MCF 10A (cell line): ENCODE data around the gene ARHGAP15. TPM values are rescaled to one million over a fixed set of nuclear protein-coding genes. Genes with fewer than 3 reads are reported as not detected.

Experiments used
- Bru-seq: library from RNA; stranded (reverse); fragments of 400-500 nt; gene quantifications from one replicate; lab custom pipeline; 2021; lab: Mats Ljungman, UMichigan
- BruChase-seq, 2 experiments: library from RNA; stranded (reverse); fragments of 400-500 nt; gene quantifications; one replicate each; lab custom pipeline; 2021; lab: Mats Ljungman, UMichigan
- BruUV-seq: library from RNA; stranded (reverse); fragments of 400-500 nt; replicated peaks from 2 replicates; lab custom pipeline; 2021; lab: Mats Ljungman, UMichigan
- CTCF ChIA-PET: fragments of 300-600 bp; sonication (Branson Sonifier 250); formaldehyde crosslinking; extraction: SDS; loops from one replicate; lab custom pipeline; 2021; ENCODE audit warnings: antibody characterized with exemption, inconsistent platforms; lab: Yijun Ruan, JAX
- POLR2A ChIA-PET: fragments of 300-600, 350-650 bp; sonication (Branson Sonifier 250); formaldehyde crosslinking; extraction: SDS; loops from one replicate; lab custom pipeline; 2020; ENCODE audit warnings: antibody characterized with exemption, inconsistent platforms; lab: Yijun Ruan, JAX
- DNase-seq: peaks from one replicate; pipeline ENCODE4 v3.0.0-alpha.2; 2018; ENCODE audit not compliant: unreplicated experiment
- H3K27ac Mint-ChIP-seq: one replicate; pipeline ENCODE4 v1.8.0; 2022; ENCODE audit warnings: mild to moderate bottlenecking, low read depth, mixed read lengths; ENCODE audit not compliant: unreplicated experiment
- H3K27me3 Mint-ChIP-seq: one replicate; pipeline ENCODE4 v1.8.0; 2022; ENCODE audit warnings: mixed read lengths; ENCODE audit not compliant: insufficient read depth, unreplicated experiment
- H3K36me3 Mint-ChIP-seq: one replicate; pipeline ENCODE4 v1.8.0; 2022; ENCODE audit warnings: mild to moderate bottlenecking, moderate library complexity, mixed read lengths; ENCODE audit not compliant: insufficient read depth, unreplicated experiment
- H3K4me1 Mint-ChIP-seq: one replicate; pipeline ENCODE4 v1.8.0; 2022; ENCODE audit warnings: mixed read lengths; ENCODE audit not compliant: insufficient read depth, unreplicated experiment
- H3K4me3 Mint-ChIP-seq: one replicate; pipeline ENCODE4 v1.8.0; 2022; ENCODE audit warnings: mild to moderate bottlenecking, moderate library complexity, mixed read lengths; ENCODE audit not compliant: unreplicated experiment
- H3K9me3 Mint-ChIP-seq: one replicate; pipeline ENCODE4 v1.8.0; 2022; ENCODE audit warnings: mixed read lengths; ENCODE audit not compliant: unreplicated experiment
- intact Hi-C: fragments of 100-400 bp; cut with micrococcal nuclease; formaldehyde crosslinking; loops from 2 replicates; pipeline ENCODE4 v1.14.1; 2022
- long read RNA-seq: library from polyadenylated mRNA; stranded (forward); transcript quantifications from one replicate; pipeline ENCODE4 v2.0.0, GENCODE V29; 2022
- total RNA-seq: library from RNA; stranded (reverse); gene quantifications from 2 replicates; pipeline ENCODE4 v1.2.3, GENCODE V29; 2022
- TF ChIP-seq, protein P1 (sequence below): fragments of 200-600 bp; IDR thresholded peaks from one replicate; pipeline ENCODE4 v1.8.0; 2022; ENCODE audit warnings: antibody characterized with exemption, mild to moderate bottlenecking; ENCODE audit not compliant: unreplicated experiment

ARHGAP15 gene
- total RNA-seq (0.61 TPM in 1 of 2 replicates, not detected in the other), Bru-seq, nascent RNA (percentile 27 among the genes with signal in this experiment), BruChase-seq, experiment 1, labeled RNA remaining after a 6-hour chase (percentile 31 among the genes with signal in this experiment), BruChase-seq, experiment 2, labeled RNA remaining after a 2-hour chase (percentile 35 among the genes with signal in this experiment)
- long read RNA-seq: 0 reads

DNA sequence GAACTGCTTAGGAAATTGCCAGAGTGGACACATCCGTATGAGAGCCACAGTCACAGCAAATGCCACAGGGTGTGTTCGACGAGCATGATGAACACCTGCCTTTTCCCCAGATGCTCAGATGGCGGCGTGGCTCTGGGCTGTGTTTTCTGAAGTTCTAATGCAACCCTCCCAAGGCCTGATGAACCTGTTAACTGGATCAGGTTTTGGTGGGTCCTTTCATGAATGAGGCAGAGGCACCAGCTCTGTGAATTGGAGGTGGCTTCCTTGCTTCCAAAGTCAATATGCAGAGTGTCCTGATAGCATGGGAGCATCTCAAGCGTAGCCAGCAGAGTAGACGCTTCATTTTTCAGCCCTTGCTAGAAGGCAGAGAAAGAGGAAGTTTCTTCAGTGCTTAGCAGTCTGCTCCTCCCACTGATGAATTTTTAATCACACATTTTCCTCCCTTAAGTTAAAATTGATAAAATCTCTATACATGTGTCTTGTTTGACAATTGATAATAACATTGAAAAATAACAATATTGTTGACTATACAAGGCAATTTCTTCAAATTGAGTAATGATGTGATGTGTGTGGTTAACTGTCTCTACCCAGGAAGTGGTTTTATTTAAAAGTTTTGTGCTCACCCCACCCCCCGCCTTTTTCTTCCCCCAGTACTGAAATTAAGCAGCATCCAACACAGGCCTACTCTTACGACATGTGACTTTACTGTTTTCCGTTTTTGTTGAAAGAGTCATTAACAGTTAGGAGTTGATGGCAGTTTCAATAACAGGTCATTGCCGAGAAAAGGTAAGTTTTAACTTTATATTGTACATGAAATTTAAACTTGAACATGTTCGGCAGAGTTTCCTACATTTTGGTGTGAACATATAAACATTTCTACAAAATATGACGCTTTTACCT, at the start of gene ARHGAP15:
Gene ARHGAP15, plus strand, starts transcription at position 739 of the 900 bp plus-strand sequence.
- TF ChIP-seq, protein P1, sequence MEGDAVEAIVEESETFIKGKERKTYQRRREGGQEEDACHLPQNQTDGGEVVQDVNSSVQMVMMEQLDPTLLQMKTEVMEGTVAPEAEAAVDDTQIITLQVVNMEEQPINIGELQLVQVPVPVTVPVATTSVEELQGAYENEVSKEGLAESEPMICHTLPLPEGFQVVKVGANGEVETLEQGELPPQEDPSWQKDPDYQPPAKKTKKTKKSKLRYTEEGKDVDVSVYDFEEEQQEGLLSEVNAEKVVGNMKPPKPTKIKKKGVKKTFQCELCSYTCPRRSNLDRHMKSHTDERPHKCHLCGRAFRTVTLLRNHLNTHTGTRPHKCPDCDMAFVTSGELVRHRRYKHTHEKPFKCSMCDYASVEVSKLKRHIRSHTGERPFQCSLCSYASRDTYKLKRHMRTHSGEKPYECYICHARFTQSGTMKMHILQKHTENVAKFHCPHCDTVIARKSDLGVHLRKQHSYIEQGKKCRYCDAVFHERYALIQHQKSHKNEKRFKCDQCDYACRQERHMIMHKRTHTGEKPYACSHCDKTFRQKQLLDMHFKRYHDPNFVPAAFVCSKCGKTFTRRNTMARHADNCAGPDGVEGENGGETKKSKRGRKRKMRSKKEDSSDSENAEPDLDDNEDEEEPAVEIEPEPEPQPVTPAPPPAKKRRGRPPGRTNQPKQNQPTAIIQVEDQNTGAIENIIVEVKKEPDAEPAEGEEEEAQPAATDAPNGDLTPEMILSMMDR: no peak
- POLR2A ChIA-PET: no interaction called here
- CTCF ChIA-PET: interaction anchor here (0.6 to 0.9 kb wide), 2 partner anchors 78 to 93 kb away, joined by 3 to 4 read pairs; no protein-coding TSS in a partner anchor
- no peak for DNase-seq
- H3K4me1 Mint-ChIP-seq: no peaks in the 10 kb centered on the region
- no TSS peak for BruUV-seq
- H3K27me3 Mint-ChIP-seq: no peaks in the 10 kb centered on the region
- no peak within 1 kb of the TSS for H3K4me3 Mint-ChIP-seq
- no peaks in the 10 kb centered on the region for H3K36me3 Mint-ChIP-seq
- intact Hi-C loops: no loop called here
- H3K27ac Mint-ChIP-seq: no peak within 1 kb of the TSS
- H3K9me3 Mint-ChIP-seq: peaks cover 2% of the 10 kb centered on the region

DNA sequence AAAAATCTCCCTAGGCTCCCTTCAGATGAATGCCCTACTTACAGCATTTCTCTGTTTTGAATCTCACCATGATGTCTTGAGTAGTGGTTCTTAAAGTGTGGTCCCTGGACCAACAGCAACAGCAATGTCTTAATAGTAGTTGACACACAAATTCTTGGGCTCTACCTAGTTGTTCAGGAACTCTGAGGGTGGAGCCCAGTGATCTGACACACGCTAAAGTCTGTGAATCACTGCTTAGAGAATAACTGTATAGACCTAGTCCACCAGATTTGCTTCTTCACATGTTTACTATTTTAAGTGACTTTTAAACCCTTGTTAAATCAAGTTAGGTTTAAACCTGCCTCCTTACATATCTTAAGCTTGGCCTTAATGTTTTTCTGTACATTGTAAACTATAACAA, 47.6 kb upstream of the ARHGAP15 start:
- intact Hi-C loops: no loop called here
- Mint-ChIP-seq H3K27me3 (no peaks in the 10 kb centered on the region), H3K36me3 (no peaks in the 10 kb centered on the region), H3K27ac (no peak overlapping the region), H3K4me3 (no peak overlapping the region), H3K9me3 (peaks cover 12% of the 10 kb centered on the region), H3K4me1 (peaks cover 6% of the 10 kb centered on the region)
- DNase-seq: no peak
- no TSS peak for BruUV-seq
- POLR2A ChIA-PET: interaction anchor here (0.7 kb wide), 1 partner anchor 357 kb away, joined by 3 read pairs; no protein-coding TSS in a partner anchor
- TF ChIP-seq, protein P1: no peak
- CTCF ChIA-PET: interaction anchor here (0.7 to 2.8 kb wide), 3 partner anchors 42 to 177 kb away, joined by 3 to 10 read pairs (median 3); no protein-coding TSS in a partner anchor

DNA sequence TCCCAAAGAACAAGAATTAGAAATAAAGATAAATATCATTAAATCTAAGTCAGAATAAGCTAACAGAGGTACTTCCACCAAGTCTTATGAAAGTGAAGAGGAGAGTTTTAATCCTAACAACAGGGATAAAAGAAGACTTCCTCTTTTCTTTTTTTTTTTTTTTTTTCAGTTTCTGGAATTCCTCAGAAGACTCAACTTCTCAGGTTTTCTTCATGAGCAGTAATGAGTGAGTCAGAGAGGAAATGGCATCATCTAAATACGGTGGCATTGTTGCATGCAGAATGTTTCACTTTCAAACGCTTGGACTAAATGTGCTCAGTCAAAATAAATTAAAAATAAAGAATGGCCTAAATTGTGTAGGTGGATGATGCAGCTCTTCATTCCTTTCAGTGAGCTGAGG, 45.6 kb upstream of the ARHGAP15 start:
- Mint-ChIP-seq H3K27me3 (no peaks in the 10 kb centered on the region), H3K4me1 (peaks cover 6% of the 10 kb centered on the region), H3K27ac (peak overlapping the region; percentile 35), H3K4me3 (peak overlapping the region; percentile 33), H3K9me3 (peaks cover 12% of the 10 kb centered on the region), H3K36me3 (no peaks in the 10 kb centered on the region)
- POLR2A ChIA-PET: interaction anchor here (0.6 to 0.7 kb wide), 2 partner anchors 10 to 34 kb away, joined by 3 to 4 read pairs; no protein-coding TSS in a partner anchor
- BruUV-seq: no TSS peak
- CTCF ChIA-PET: interaction anchor here (0.6 to 3.3 kb wide), 5 partner anchors 12 to 581 kb away, joined by 3 to 10 read pairs (median 4); no protein-coding TSS in a partner anchor
- DNase-seq: peak; percentile 76
- intact Hi-C loops: no loop called here
- TF ChIP-seq, protein P1: no peak
